ENCODE results near the gene AJAP1. TPM values are rescaled to one million over a fixed set of nuclear protein-coding genes. Genes with fewer than 3 reads are reported as not detected.

Gene AJAP1
- total and polyA plus RNA-seq, 9 donors, result 1.2 to 20.8 (median 12.5) TPM

DNA sequence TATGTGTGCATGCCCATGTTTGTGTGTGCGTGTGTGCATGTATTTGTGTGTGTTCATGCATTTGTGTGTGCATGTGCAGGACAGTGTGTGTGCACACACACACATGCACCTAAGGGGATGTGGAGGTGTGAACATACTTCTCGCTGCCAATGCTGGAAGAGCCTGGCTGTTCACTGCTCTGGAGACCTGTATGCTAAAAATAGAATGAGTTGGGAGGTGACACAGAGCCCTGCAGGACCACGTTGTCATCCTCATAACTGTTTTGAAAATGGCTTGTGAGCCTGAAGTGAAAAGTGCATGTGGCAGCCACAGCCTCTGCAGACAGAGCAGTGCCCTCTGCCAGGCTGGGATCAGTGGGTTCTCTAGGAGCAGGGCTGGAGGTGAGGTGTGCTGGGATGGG lies 95.8 kb downstream of the AJAP1 start:
- H3K9me3 ChIP-seq, result no peaks in the 10 kb centered on the region
- no peak overlapping the region for H3K4me3 ChIP-seq
- H3K27me3 ChIP-seq, result no peaks in the 10 kb centered on the region
- WGBS, 3 donors, result 61 to 65% (median 64%) methylated on average over 3 of the region's 3 CpGs
- intact Hi-C loops (cut with DNase I), result no loop called here
- DNase-seq, result no peak
- H3K27ac ChIP-seq, result no peak overlapping the region
- TF ChIP-seq POLR2A (IDR thresholded peaks at IDR 0.05) (no peak), EP300 (IDR thresholded peaks at IDR 0.05) (no peak)
- TF ChIP-seq, protein P1, sequence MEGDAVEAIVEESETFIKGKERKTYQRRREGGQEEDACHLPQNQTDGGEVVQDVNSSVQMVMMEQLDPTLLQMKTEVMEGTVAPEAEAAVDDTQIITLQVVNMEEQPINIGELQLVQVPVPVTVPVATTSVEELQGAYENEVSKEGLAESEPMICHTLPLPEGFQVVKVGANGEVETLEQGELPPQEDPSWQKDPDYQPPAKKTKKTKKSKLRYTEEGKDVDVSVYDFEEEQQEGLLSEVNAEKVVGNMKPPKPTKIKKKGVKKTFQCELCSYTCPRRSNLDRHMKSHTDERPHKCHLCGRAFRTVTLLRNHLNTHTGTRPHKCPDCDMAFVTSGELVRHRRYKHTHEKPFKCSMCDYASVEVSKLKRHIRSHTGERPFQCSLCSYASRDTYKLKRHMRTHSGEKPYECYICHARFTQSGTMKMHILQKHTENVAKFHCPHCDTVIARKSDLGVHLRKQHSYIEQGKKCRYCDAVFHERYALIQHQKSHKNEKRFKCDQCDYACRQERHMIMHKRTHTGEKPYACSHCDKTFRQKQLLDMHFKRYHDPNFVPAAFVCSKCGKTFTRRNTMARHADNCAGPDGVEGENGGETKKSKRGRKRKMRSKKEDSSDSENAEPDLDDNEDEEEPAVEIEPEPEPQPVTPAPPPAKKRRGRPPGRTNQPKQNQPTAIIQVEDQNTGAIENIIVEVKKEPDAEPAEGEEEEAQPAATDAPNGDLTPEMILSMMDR (IDR thresholded peaks at IDR 0.05), result no peak
- no peaks in the 10 kb centered on the region for H3K36me3 ChIP-seq
- H3K4me1 ChIP-seq (ENCODE audit: insufficient read depth), result no peaks in the 10 kb centered on the region

DNA sequence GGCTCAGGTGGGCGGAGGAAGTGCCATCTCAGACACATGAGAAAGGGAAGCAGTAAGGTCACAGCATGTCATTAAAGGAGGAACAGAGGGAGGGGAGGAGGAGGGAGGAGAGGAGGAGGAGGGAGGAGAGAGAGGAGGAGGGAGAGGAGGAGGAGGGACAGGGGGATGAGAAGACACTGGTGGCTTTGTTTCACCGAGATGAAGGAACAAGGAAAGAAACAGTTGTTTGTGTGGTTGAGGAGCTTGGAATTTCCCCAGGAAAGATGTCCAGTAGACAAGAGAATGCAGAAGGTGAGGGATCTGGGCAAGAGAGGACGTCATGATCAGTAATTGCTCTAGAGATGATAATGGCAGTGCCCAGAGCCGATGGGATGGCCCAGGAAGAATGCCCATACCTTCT lies 97.7 kb downstream of the AJAP1 start:
- Histone ChIP-seq H3K36me3 (no peaks in the 10 kb centered on the region), H3K4me3 (no peak overlapping the region), H3K9me3 (no peaks in the 10 kb centered on the region), H3K27ac (no peak overlapping the region), H3K4me1 (ENCODE audit: insufficient read depth) (no peaks in the 10 kb centered on the region), H3K27me3 (no peaks in the 10 kb centered on the region)
- WGBS, 3 donors, result 67 to 78% (median 75%) methylated on average over 4 of the region's 4 CpGs
- TF ChIP-seq, protein P1 (IDR thresholded peaks at IDR 0.05), result no peak
- TF ChIP-seq POLR2A (IDR thresholded peaks at IDR 0.05) (no peak), EP300 (IDR thresholded peaks at IDR 0.05) (no peak)
- DNase-seq, result no peak
- intact Hi-C loops (cut with DNase I), result no loop called here

DNA sequence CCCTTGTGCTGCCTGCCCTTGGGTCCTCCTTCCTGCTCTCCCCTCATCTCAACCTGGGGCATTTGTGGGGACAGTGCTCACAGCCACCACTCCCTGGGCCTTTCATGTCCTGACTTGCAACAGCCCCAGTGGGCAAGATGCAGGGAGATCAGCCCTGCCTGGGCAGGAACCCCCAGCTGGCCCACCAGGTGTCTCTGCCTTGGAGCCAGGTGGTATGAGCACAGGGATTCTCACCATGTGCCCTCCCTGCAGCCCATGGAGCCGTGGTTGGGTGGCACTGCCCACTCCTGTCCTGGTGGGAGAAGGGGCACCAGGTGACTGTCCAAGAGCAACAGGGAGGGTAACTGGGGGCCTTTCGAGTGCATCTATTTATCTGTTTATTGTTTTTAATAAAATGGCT lies 100.4 kb downstream of the AJAP1 start:
- DNase-seq, result no peak
- H3K4me1 ChIP-seq (ENCODE audit: insufficient read depth), result no peaks in the 10 kb centered on the region
- no peaks in the 10 kb centered on the region for H3K27me3 ChIP-seq
- no peak overlapping the region for H3K4me3 ChIP-seq
- 58 to 81% (median 68%) methylated on average over 2 of the region's 2 CpGs for WGBS, 3 donors
- H3K9me3 ChIP-seq, result no peaks in the 10 kb centered on the region
- H3K27ac ChIP-seq, result no peak overlapping the region
- intact Hi-C loops (cut with DNase I), result no loop called here
- no peaks in the 10 kb centered on the region for H3K36me3 ChIP-seq
- no peak for TF ChIP-seq POLR2A (IDR thresholded peaks at IDR 0.05)
- TF ChIP-seq EP300 (IDR thresholded peaks at IDR 0.05), result no peak
- TF ChIP-seq, protein P1 (IDR thresholded peaks at IDR 0.05), result no peak

DNA sequence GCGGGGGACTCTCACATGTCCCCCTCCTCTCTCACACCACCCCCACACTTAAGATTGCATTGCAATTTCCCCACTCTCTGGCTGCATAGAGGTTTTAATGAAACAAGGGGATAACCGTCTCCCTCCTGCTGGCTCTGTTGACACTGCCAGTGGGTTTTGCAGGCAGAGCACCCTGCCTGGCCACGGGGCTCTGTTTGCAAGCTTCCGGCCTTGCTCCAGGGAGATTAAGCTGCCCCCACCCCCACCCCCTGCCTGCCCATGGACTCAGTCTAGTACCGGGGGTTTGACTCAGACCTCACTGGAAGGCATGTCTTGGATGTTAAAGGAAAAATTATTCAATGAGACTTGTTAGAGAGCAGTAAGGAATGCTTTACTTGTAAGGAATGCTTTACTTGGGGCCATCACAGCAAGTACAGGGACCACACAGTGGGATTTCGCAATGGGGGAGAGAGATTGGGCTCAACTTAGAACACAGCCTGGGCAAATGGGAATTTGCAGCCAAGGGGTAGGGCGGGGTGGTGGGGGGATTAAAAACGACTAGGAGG lies 101.0 kb downstream of the AJAP1 start:
- Histone ChIP-seq H3K27me3 (no peaks in the 10 kb centered on the region), H3K4me1 (ENCODE audit: insufficient read depth) (no peaks in the 10 kb centered on the region), H3K27ac (no peak overlapping the region), H3K9me3 (no peaks in the 10 kb centered on the region), H3K4me3 (no peak overlapping the region), H3K36me3 (no peaks in the 10 kb centered on the region)
- DNase-seq, result no peak
- intact Hi-C loops (cut with DNase I), result no loop called here
- TF ChIP-seq, protein P1 (IDR thresholded peaks at IDR 0.05), result no peak
- TF ChIP-seq POLR2A (IDR thresholded peaks at IDR 0.05), result no peak
- TF ChIP-seq EP300 (IDR thresholded peaks at IDR 0.05), result no peak
- WGBS, 3 donors, result 27 to 33% (median 29%) methylated on average over 8 of the region's 8 CpGs

Data from ovary (tissue), 9 donors.